Panc1 (cell line): ENCODE data around the gene CXCL6. TPM values are rescaled to one million over a fixed set of nuclear protein-coding genes. Genes with fewer than 3 reads are reported as not detected.

Experiments used
- ATAC-seq: fragments of 200-7000 bp; cut with Tn5 transposase; 2 replicates; pipeline ENCODE4 v1.9.1; 2020; ENCODE audit warnings: mild to moderate bottlenecking, moderate library complexity
- BruUV-seq: library from RNA; stranded (reverse); fragments of 400-500 nt; replicated peaks from 2 replicates; lab custom pipeline; 2021; lab: Mats Ljungman, UMichigan
- CTCF ChIA-PET: fragments of 300-600 bp; sonication (Branson Sonifier 250); formaldehyde crosslinking; loops from one replicate; lab custom pipeline; 2022; ENCODE audit warnings: antibody characterized with exemption; lab: Charles Lee
- POLR2A ChIA-PET: fragments of 300-600 bp; sonication (Branson Sonifier 250); formaldehyde crosslinking; loops from one replicate; lab custom pipeline; 2022; ENCODE audit warnings: antibody characterized with exemption; lab: Charles Lee
- DNase-seq: peaks from one replicate; pipeline ENCODE4 v3.0.0-alpha.2; 2010; ENCODE audit warnings: low read depth, low spot score
- H3K27ac ChIP-seq: 2 replicates; pipeline ENCODE4 v1.5.1; 2011; ENCODE audit warnings: mild to moderate bottlenecking, low read length, inconsistent platforms
- H3K27me3 ChIP-seq: fragments of 200-500 bp; sonication (Bioruptor generic); 2 replicates; pipeline ENCODE4 v1.6.0; 2014; ENCODE audit warnings: low read length, inconsistent platforms; ENCODE audit not compliant: control insufficient read depth, insufficient read depth
- H3K36me3 ChIP-seq: fragments of 200-500 bp; sonication (Bioruptor generic); 2 replicates; pipeline ENCODE4 v1.5.1; 2014; ENCODE audit warnings: inconsistent platforms, mild to moderate bottlenecking, low read length, moderate library complexity; ENCODE audit not compliant: control insufficient read depth, insufficient read depth
- H3K4me1 ChIP-seq: 2 replicates; pipeline ENCODE4 v1.5.1; 2011; ENCODE audit warnings: inconsistent platforms, mild to moderate bottlenecking, low read length, moderate library complexity; ENCODE audit not compliant: control insufficient read depth, insufficient read depth
- H3K4me3 ChIP-seq, 2 experiments: 2 replicates each; pipeline ENCODE4 v1.5.1; 2011 to 2012; ENCODE audit warnings: low read depth in 2 of 2, low read length in 2 of 2, mild to moderate bottlenecking in 2 of 2, inconsistent platforms in 1 of 2, moderate library complexity in 1 of 2
- H3K9me3 ChIP-seq: fragments of 200-500 bp; sonication (Bioruptor generic); 2 replicates; pipeline ENCODE4 v1.5.1; 2014; ENCODE audit warnings: low read depth, mild to moderate bottlenecking, inconsistent platforms, low read length, moderate library complexity; ENCODE audit not compliant: control insufficient read depth, insufficient read depth
- POLR2AphosphoS5 ChIP-seq: IDR thresholded peaks from 2 replicates; pipeline ENCODE4 v1.6.1; 2012; ENCODE audit warnings: mild to moderate bottlenecking, low read depth, low read length, moderate library complexity
- SIN3A ChIP-seq: IDR thresholded peaks from 2 replicates; pipeline ENCODE4 v1.6.1; 2012; ENCODE audit warnings: low read depth, mild to moderate bottlenecking, low read length, moderate library complexity, borderline replicate concordance; ENCODE audit not compliant: insufficient read depth
- TCF7L2 ChIP-seq: IDR thresholded peaks from 2 replicates; pipeline ENCODE4 v1.6.1; 2011; ENCODE audit warnings: mild to moderate bottlenecking, low read depth, low read length, inconsistent platforms
- in situ Hi-C: cut with HindIII; loops from 2 replicates; pipeline ENCODE4 v1.10.0; 2016; ENCODE audit warnings: low sequenced_read_pairs, low pct_unique_long_range_greater_than_20kb
- intact Hi-C: fragments of 100-400 bp; cut with micrococcal nuclease; formaldehyde crosslinking; loops from one replicate; pipeline ENCODE4 v1.10.0; 2022; ENCODE audit not compliant: unreplicated experiment
- total RNA-seq: library from RNA; stranded (reverse); gene quantifications from one replicate; pipeline ENCODE4 v1.2.1, GENCODE V29; 2021; ENCODE audit not compliant: unreplicated experiment
- TF ChIP-seq, protein P1 (sequence below), 2 experiments: IDR thresholded peaks; 2 replicates each; pipeline ENCODE4 v1.6.1; 2011 to 2012; ENCODE audit warnings: low read depth in 2 of 2, control low read depth in 1 of 2, low read length in 1 of 2, mild to moderate bottlenecking in 1 of 2, moderate library complexity in 1 of 2; ENCODE audit not compliant: insufficient read depth in 1 of 2
- TF ChIP-seq, protein P2 (sequence below): fragments of 450-650 bp; IDR thresholded peaks from 2 replicates; pipeline ENCODE4 v1.5.1; 2017; ENCODE audit warnings: mild to moderate bottlenecking

Gene CXCL6
- total RNA-seq, 1 experiment from 2014 or later, result 0.33 TPM

DNA sequence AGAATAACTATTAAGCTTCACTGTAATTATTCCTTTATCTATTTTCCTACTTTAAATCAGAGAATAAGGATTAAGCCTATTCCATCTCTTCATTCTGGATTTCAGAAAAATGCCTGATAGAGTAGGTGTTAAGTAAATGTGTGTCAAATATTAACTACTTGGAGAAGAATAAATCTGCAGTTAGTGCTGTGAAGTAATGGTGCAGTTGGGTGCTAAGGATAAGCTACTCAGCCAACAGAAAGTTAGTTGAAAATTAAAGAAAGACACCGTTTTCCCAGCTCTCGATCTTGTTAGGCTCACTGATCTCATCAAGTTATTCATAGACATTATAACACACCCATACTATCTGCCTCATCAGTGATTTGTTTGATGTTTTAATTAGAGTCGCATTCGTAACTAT is 23.7 kb downstream of the CXCL6 start:
- Histone ChIP-seq H3K4me3 (no peak overlapping the region), H3K36me3 (no peaks in the 10 kb centered on the region), H3K9me3 (no peaks in the 10 kb centered on the region), H3K27ac (no peak overlapping the region), H3K4me1 (no peaks in the 10 kb centered on the region), H3K27me3 (no peaks in the 10 kb centered on the region)
- in situ Hi-C loops (no loop called here), intact Hi-C loops (no loop called here)
- DNase-seq (no peak), ATAC-seq (no peak)
- no TSS peak for BruUV-seq
- ChIA-PET POLR2A (no interaction called here), CTCF (no interaction called here)
- TF ChIP-seq, protein P1, sequence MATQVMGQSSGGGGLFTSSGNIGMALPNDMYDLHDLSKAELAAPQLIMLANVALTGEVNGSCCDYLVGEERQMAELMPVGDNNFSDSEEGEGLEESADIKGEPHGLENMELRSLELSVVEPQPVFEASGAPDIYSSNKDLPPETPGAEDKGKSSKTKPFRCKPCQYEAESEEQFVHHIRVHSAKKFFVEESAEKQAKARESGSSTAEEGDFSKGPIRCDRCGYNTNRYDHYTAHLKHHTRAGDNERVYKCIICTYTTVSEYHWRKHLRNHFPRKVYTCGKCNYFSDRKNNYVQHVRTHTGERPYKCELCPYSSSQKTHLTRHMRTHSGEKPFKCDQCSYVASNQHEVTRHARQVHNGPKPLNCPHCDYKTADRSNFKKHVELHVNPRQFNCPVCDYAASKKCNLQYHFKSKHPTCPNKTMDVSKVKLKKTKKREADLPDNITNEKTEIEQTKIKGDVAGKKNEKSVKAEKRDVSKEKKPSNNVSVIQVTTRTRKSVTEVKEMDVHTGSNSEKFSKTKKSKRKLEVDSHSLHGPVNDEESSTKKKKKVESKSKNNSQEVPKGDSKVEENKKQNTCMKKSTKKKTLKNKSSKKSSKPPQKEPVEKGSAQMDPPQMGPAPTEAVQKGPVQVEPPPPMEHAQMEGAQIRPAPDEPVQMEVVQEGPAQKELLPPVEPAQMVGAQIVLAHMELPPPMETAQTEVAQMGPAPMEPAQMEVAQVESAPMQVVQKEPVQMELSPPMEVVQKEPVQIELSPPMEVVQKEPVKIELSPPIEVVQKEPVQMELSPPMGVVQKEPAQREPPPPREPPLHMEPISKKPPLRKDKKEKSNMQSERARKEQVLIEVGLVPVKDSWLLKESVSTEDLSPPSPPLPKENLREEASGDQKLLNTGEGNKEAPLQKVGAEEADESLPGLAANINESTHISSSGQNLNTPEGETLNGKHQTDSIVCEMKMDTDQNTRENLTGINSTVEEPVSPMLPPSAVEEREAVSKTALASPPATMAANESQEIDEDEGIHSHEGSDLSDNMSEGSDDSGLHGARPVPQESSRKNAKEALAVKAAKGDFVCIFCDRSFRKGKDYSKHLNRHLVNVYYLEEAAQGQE (IDR thresholded peaks at IDR 0.05; ENCODE audit: insufficient read depth in 1 of 2, low read depth in 2 of 2, low read length in 1 of 2), result no peak
- TF ChIP-seq SIN3A (no peak), TCF7L2 (no peak), POLR2AphosphoS5 (no peak)
- TF ChIP-seq, protein P2, sequence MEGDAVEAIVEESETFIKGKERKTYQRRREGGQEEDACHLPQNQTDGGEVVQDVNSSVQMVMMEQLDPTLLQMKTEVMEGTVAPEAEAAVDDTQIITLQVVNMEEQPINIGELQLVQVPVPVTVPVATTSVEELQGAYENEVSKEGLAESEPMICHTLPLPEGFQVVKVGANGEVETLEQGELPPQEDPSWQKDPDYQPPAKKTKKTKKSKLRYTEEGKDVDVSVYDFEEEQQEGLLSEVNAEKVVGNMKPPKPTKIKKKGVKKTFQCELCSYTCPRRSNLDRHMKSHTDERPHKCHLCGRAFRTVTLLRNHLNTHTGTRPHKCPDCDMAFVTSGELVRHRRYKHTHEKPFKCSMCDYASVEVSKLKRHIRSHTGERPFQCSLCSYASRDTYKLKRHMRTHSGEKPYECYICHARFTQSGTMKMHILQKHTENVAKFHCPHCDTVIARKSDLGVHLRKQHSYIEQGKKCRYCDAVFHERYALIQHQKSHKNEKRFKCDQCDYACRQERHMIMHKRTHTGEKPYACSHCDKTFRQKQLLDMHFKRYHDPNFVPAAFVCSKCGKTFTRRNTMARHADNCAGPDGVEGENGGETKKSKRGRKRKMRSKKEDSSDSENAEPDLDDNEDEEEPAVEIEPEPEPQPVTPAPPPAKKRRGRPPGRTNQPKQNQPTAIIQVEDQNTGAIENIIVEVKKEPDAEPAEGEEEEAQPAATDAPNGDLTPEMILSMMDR, result no peak

- no peak for TF ChIP-seq POLR2AphosphoS5
- TF ChIP-seq SIN3A, result no peak
- TF ChIP-seq, protein P2, result no peak
- no peak for TF ChIP-seq TCF7L2
- TF ChIP-seq, protein P1 (IDR thresholded peaks at IDR 0.05; ENCODE audit: insufficient read depth in 1 of 2, low read depth in 2 of 2, low read length in 1 of 2), result no peak
- Histone ChIP-seq H3K4me1 (no peaks in the 10 kb centered on the region), H3K4me3 (no peak overlapping the region), H3K9me3 (no peaks in the 10 kb centered on the region), H3K27me3 (no peaks in the 10 kb centered on the region), H3K27ac (no peak overlapping the region), H3K36me3 (no peaks in the 10 kb centered on the region)
- in situ Hi-C loops (no loop called here), intact Hi-C loops (no loop called here)
- ChIA-PET POLR2A (no interaction called here), CTCF (no interaction called here)
- no TSS peak for BruUV-seq
- DNase-seq (no peak), ATAC-seq (no peak)
These were observed 24.4 kb downstream of the CXCL6 start for GRCh38 chr4:73860917-73861316.
